NCI-H128 (cell line): Measurements from ENCODE around the gene PDE4D.

Experiments used
- DNase-seq: peaks from one replicate; lab custom pipeline; 2025; ENCODE audit not compliant: unreplicated experiment; lab: John Stamatoyannopoulos, UW

The PDE4D gene

DNA sequence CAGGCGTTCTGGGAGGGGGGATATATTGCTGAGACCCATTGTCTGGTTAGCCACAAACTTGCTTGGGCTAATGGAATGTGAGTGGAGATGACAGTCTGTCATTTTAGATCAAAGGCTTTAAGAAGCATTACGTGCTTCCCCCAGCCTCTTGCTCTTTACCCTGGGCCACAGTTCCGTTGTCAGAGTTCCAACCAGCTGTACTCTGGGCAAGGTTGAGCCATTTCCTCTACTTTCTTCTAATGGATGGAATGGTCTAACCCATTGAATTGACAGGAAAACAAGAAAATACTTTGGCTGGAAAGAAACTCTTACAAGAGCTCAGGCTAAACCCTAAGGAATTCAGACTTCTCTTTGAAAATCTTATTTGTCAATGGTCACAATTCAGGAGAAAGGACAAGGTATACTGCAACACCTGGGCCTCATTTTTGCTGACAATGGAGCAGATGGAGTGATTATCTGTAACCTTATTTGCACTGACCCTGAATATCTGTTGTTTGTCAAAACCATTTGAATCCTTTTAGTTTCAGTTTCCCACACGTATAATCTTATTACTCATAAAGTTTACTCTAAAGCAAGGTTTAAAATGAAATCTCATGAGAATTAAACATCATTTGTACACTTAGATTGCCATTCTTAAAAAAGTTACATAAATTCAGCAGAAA lies 231.4 kb downstream of the PDE4D start:
- DNase-seq, result no peak

DNA sequence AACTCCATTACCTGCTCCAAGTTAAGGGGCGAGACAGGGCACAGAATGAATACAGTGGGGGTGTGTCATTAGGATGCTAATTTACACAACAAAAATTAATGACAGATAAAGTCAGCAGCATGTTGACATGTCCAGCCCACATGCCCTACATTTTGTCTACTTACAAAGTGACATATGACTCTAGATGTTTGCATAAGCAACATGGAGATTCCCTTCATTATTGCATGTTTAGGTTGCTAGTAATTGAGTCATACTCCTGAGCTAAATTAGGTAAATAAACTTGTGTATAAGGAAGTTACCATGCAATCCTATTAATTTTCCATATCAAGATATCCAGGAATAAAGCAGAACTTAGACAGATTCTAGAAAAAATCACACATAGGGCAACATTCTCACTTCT lies 232.2 kb downstream of the PDE4D start:
- DNase-seq, result no peak

DNA sequence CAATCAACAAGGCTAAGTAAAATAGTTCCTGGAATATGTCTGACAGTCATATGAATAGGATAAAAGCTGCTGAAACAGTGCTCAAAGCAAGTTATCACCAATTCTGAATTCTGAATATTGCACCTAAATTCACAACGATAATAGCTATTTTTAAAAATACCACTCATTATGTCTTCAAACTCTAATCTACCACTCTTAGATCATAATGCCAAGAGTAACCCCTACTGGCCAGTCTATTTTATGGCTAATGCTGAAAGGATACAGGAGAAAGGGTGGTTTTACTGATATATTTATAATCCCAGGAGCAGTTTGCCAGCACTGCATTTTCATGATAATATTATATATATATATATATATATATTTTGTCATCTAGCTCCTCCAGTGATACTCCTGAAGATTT lies 232.8 kb downstream of the PDE4D start:
- DNase-seq, result no peak

DNA sequence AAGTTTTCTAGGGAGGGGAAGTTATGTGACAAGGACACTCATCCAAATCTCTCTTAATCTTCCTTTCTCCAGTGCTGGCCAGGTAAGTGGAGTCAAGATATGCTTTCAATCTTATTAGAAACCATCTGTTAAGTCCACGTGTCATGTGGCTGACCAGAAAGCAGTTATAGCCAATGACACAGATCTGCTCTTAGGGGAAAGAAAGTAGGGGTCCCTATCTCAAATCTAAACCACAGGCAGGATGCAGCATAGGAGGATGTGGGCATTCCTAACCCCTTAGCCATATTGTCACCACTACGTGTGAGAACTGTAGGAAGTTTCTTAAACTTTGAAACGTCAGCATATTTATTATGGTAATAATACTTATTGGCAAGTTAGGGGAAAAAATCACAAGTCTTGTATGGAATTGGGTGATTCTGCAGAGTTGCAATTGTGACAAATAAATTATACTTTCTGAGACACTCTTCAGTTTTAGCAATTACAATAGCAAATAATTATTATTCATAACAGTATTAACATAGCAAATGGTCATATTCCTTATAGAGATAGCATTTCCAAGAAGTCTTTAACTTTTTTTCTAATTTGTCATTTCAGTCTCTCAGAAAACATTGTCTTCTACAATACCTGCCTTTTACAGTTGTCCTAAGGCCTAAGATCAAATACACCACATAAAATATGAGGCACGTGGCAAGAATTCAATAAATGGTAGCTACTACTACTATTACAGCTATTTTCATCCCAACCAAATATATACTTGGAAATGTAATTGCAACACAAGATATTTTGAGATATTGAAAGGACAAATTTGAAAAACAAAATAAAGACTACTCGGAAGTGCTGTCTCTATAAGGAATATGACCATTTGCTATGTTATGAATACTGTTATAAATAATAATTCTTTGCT lies 236.9 kb downstream of the PDE4D start:
- DNase-seq, result no peak

DNA sequence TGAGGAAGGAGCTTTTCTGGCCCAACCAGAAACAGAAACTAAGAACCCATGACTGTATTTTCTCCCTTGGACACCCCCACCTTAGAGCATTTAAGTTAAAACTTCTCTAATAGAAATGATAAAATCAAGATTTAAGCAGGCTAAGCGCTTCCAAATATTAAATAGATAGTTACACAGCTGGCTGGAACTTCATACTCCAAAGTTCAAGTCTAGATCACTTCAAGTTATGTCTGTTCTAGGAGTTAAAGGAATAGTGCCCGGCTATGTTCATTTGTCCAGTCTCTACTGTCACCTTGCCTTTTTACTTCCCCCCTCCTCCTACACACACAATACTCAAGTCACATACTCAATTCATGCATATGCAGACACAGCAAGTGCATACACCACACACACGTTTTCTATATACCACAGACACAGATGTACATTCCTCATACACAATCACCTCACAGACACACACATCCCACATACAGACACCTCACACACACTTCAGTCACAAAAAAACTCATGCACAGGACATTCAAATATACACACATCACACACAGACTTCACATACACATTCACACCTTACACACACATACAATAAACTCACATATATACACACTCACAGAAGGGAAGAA lies 237.7 kb downstream of the PDE4D start:
- no peak for DNase-seq

DNA sequence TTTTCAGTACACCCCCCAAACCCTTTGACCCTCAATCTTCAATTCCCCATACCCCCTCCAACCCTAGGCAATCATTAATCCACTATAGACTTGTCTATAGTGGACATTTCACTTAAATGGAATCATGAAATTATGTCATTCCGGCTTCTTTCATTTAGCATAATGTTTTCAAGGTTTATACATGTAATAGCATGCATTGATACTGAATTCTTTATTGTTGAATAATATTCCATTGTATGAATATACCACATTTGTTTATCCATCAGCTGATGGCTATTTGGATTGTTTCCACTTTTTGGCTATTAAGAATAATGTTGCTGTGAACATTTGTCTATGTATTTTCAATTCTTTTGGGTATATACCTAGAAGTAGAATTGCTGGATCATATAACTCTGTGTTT lies 238.8 kb downstream of the PDE4D start:
- no peak for DNase-seq

DNA sequence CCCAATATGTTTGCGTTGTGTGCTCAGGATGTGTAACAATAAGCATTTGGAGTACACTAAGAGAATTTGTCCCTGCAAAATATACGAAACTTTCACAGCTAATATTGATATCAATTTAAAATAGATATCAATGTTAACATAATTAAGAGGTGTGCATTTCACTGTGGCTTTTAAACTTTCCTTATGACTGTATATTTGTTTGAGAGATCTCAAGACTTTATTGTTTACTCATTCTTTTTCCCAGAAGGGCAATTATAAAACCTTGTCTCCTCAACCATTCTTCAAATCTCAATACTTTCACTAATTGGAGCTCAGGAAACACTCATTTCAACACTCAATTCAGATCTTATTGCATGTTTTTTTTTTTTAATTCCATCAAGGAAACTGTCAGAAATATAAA lies 241.1 kb downstream of the PDE4D start:
- no peak for DNase-seq

DNA sequence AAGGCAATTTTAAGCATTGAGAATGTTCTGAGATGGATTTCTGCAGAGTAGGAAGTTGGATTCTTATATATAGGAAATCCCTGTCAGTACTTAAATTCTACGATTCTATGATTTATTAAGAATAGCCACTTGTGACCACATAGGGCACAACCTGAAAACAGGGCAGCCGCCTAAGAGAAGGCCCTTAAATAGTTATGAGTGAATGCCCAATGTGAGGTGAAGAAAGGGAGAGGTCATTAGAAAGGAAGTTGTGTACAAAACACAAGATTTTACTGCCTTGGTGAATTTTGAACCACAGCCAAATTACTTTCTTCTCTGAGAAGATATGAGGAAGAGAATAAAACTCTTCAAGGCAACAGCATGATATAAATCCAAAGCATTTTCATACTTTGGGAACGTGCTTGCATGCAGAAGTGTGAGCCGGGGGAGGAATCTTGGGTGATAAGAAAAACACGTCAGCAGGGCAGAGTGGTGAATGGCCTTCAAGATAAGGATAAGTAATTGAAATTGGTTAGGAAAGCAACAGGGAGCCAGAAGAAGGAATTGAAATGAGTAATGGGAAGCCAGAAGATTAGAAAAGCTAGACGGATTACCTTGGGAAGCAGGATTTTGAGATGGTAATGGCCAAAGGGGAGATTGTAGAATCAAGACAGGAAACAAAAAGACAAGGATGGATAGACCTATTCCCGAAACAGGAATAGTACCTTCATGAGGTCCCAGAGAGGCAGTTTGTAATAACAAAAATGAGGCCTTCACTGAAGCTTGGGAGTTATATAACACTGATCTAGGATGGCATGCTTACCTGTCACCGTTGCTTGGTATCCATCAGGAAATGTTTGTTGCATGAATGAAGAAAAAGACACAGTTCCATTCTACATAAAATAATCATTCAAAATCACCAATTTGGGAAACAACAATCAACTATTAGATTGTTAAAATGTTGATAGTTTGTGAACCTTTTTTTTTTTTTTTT lies 244.3 kb downstream of the PDE4D start:
- DNase-seq, result no peak

DNA sequence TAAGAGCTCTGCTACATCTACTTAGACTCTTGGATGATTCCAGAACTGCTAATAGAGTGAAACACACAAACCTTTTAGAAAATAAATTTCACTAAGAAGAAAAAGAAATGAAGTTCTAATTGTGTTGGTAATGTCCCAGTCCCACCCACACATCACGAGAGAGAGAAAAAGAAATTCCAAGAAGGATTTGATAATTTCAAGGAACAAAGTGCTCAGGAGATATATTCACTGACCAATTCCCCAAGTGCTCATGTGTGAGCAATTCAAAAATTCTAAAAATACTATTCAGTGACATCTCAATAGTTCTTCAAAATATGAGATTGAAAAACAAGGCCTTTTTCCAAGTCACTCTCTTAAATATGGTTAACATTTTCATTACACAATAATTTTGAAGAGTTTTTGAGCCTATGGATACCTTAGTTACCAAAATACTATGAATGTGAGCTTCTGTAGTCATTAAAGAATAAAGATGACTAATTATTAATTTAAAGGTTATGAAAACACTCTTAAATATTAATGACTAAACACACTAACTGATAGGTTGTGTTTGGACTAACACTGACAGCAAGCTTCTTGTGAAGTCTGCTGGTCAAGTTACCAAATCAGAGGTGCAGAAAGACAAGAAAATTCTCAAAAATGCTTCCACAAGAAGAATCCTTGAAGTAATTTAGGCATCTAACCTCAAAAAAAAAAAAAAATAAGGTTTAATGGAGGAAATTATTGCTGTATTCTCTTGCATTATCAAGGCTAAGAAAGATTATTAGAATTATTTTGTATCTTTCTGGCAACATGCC lies 245.3 kb downstream of the PDE4D start:
- DNase-seq, result no peak

DNA sequence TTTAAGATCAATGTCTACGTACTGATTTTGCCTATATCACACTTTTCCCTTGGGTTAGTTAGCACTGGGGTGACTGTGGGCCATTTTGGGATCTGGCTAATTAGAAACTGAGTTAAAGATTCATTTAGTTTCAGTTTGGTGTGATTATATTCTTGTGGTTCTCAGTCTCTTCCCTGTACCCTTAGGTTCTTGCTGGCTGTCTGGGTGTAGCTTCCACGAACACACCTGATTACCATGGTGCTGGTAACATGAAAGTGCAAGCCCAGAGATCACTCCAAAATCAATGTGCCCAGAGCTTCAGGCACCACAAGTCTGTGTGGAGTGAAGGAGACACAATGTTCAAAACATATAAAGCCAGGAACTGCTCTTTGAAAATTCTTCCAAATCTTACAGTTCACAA lies 248.1 kb downstream of the PDE4D start:
- no peak for DNase-seq

DNA sequence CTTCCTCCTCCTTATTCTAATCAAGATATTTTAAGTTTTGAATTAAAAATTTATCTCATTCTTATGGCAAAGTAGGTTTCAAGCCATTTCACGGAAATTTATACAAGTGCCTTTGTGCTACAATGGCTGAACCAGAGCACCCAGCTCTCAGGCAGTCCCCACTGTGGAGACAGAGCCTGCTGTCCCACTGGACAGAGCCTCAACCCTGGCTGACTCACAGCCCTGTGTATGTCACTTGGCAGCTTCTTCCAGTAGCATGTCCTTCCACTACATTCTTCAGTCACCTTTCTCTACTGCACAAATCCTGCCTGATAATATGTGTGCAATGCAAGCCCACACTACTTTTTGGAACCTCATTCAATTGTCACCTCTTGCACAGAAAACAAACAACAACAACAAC lies 253.1 kb downstream of the PDE4D start:
- no peak for DNase-seq

DNA sequence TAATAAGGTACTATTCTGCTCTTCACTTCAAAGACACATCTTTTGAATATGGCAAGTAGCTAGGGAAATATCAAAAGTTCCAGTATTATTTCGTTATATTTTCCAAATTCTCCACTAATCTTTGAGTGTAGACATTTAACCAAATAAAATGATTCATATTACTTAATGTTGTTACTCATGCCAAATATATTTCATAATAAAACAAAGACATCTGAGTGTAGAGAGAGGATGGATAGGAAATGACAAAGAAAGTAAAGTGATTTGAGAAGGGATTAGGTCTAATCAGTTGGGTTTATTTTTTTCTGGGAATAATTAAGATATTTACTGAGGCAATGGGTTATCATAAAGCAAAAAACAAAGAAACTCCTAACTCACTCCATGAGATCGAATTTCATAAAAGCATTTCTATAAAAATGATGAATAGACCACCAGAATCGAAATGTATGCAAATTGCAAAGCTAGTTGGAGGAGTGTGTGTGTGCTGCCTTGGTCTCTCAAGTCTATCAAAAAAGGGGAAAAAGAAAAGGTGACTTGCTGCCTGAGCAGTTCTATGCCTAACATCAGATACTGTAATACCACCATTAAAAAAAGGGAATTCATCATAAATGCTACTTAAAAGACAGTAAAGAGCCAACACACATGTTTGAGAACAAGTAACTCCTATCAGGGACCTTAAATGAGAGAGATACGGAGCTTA lies 255.5 kb downstream of the PDE4D start:
- no peak for DNase-seq

DNA sequence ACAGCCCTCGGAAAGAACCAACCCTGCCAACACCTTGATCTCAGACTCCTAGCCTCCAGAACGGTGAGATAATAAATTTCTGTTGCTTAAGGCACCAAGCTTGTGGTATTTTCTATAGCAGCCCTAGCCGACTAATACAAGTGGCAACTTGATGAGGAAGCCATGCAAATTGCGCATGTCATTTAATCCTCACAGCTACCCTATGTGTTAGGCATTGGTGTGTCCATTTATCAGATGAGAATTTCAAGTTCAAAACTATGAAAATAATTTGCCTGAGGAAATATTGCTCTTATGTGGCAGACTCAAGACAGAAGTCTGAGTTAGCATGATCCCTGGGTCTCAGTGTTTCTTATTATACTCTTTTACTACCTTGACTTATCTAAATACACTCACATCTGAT lies 264.0 kb downstream of the PDE4D start:
- DNase-seq, result no peak

DNA sequence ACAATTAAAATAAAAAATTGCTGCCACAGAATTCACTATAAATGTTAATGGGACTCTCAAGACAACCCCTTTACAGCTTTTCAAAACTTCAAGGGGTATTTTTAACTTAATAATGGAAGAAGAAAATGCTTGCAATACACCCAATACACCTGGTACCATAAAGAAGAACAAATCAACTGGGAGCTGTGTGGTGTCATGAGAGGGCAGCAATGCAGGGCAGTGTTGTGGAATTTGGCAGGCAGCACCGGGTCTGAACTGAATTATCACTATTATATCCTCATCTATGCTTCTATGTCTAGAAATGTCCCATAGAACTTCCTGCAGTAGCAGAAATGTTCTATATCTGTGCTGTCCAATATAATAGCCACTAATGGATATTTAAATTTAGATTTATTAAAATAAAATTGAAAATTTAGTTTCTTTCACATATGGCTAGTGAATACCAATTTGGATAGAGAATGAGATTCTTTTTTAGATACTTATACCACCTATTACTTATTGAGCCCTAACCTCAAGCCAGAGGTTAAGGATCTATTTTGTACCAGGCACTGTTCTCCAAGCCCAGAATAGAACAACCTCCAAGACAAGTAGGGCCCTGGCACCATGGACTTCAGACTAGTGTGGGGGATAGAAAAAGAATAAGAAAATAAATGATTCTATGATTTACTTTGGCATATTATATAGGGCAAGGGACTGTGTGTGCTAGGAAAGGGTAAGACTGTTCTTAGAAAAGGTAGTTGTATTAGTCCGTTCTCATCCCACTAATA lies 265.3 kb downstream of the PDE4D start:
- DNase-seq, result no peak

DNA sequence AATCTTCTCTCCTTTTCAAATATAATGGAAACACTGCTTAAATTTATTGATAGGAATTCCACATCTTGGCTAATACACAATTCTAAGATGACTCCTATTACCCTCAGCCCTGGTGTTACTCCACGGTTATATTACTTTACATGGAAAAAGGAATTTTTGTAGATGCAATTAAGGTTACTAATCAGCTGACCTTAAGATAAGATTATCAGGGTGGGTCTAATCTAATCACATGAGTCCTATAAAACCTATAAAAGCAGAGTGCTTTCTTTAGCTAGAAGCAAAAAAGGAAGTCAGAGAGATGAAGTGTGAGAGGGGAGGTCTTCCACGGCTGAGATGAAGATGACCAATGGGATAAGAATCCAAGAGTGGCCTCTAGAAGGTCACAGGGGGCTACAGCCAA lies 268.6 kb downstream of the PDE4D start:
- no peak for DNase-seq

DNA sequence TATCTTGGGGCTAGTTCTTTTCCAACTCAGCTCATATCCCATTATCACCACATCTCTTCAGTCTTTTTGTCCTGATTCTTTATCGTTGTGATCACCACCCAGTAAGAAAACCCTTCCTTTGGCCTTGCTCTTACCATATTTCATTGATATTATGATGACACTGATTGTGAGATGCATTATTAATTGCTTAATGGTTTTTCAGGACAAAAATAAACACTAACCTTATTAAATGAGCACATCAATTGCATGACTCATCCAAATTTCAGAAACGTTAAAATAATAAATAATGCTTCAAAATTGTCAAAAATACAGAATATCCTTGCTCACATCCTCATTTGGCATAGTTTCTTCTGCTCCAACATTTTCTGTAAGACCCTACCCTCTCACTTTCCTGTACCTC lies 270.7 kb downstream of the PDE4D start:
- no peak for DNase-seq

DNA sequence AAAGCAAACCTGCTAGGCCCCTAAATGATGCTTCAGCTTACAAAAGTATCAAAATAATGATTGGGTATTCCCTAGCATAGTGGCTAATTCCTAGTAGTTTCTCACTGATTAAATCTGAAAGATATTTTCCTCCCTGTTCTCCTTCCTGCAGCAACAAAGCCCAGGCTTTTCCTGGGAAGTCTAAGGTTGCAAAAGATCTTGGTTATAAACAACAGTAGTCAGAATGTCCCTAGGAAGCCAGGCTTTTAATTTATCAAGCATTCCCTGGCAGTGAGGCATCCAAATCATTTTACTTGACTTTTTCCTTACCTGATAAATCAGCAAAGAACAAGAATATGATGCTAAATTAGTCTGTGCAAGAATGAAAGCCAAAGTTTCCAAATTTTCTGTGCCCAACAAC lies 272.0 kb downstream of the PDE4D start:
- DNase-seq, result no peak

DNA sequence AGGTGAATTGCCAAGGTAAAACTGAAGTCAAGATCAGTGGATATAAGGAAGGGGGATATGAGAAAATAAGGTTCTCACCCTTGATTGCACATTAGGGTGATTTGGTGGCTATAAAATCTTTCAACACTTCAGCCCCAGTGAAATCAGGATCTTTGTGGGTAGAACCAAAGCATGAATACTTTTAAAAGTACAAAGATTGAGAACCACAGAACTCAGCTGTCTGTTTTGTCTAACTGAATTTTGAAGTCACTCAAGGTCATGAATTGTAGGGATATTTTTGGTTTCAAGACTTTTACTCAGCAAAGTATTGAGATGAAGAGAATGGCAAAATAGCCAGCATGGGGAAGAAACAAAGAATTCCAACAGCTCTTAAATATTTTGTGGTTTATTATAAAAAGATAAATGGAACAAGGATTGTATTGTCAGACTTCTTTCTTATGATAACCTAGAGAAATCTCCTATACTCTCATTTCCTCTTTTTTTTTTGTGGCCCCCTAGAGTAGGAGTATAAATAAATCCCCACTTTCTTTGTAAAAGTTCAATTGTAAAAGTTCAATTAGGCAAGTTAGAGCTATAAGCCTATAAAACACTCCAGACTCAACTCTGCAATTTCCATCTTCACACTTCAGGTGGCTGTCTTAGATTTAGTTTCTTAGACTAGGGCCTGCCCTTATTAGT lies 272.9 kb downstream of the PDE4D start:
- no peak for DNase-seq
